Vagina (tissue), 2 donors: ENCODE measurements around the gene UBE2U.

Experiments used
- POLR2A ChIP-seq, 2 donors: fragments of 450-650 bp; IDR thresholded peaks; one replicate each; pipeline ENCODE4 v1.6.1; 2017; ENCODE audit warnings: antibody characterized with exemption in 2 of 2, mild to moderate bottlenecking in 2 of 2, moderate library complexity in 2 of 2
- TF ChIP-seq, protein P1 (sequence below), 3 experiments: fragments of 450-650 bp in 2 of 3; fragments of 200-600 bp in 1 of 3; sonication (generic) in 1 of 3; IDR thresholded peaks; one replicate each; pipeline ENCODE4 v1.5.1; 2017 to 2019; ENCODE audit warnings: antibody characterized with exemption in 3 of 3, mild to moderate bottlenecking in 2 of 3, moderate library complexity in 2 of 3

DNA sequence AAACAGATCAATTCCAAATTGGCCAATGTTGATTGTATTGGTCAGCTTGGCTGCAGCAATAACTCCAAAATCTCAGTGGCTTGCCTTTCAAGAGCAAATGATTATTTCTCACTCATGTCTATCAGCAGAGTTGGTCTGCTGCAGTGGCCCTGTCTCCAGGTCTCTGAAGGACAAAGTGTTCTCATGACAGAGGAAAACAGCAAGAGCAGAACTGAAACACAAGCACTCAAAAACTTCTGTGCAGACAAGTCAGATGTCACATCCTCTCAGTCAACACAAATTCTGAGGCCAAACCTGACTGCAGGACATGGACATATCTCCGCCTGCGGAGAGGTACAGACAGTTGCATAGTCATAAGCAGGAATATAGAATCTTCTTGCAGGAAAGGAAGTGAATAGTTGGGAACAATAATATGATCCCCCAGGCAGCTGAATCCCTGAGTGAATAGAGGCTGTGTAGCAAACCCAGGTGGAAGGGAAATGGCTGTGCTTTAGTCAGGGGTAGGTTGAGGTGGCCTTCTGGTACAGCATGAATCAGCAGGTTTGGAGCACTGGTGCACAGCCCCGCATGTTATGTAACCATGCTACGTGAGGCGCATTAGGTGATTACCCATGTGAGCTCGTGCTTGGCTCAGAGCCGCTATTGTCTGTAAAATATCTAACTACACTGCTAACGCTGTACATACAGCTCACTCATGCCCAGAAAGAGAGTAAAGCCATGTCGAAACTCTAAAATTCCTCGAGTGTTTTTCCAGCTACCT, 17.1 kb upstream of the UBE2U start:
- TF ChIP-seq, protein P1, sequence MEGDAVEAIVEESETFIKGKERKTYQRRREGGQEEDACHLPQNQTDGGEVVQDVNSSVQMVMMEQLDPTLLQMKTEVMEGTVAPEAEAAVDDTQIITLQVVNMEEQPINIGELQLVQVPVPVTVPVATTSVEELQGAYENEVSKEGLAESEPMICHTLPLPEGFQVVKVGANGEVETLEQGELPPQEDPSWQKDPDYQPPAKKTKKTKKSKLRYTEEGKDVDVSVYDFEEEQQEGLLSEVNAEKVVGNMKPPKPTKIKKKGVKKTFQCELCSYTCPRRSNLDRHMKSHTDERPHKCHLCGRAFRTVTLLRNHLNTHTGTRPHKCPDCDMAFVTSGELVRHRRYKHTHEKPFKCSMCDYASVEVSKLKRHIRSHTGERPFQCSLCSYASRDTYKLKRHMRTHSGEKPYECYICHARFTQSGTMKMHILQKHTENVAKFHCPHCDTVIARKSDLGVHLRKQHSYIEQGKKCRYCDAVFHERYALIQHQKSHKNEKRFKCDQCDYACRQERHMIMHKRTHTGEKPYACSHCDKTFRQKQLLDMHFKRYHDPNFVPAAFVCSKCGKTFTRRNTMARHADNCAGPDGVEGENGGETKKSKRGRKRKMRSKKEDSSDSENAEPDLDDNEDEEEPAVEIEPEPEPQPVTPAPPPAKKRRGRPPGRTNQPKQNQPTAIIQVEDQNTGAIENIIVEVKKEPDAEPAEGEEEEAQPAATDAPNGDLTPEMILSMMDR (IDR thresholded peaks at IDR 0.05): no peak
- TF ChIP-seq POLR2A (IDR thresholded peaks at IDR 0.05): no peak
